GM20000 (cell line): ENCODE data around the gene WDHD1.
"Not testable (repeated sequence)": the region's sequence is repeated elsewhere in the genome, so short reads cannot be mapped to it uniquely, and the experiment has no call there.

ENCODE experiments used
- DNase-seq: peaks from one replicate; pipeline ENCODE4 v3.0.0; 2012; ENCODE audit warnings: low spot score
- CTCF ChIP-seq: IDR thresholded peaks from 2 replicates; pipeline ENCODE4 v1.5.1; 2012; ENCODE audit warnings: mild to moderate bottlenecking, control low read depth; ENCODE audit errors: extremely low read depth, missing control alignments

The WDHD1 gene

GRCh38 chr14:55045087-55045486, 18.2 kb upstream of the WDHD1 start:
- no peak for DNase-seq
- no peak for TF ChIP-seq CTCF

GRCh38 chr14:55043528-55043927, 16.6 kb upstream of the WDHD1 start:
- DNase-seq: no peak
- no peak for TF ChIP-seq CTCF

- no peak for TF ChIP-seq CTCF
- DNase-seq: no peak
These were observed 11.8 kb upstream of the WDHD1 start for GRCh38 chr14:55038708-55039107.

- DNase-seq: not testable (repeated sequence)
These were observed 11.1 kb upstream of the WDHD1 start for GRCh38 chr14:55037995-55038394.

GRCh38 chr14:55031190-55031589, 4.3 kb upstream of the WDHD1 start:
- DNase-seq: no peak
- TF ChIP-seq CTCF: no peak

- DNase-seq: no peak
- no peak for TF ChIP-seq CTCF
These were observed 1.6 kb upstream of the WDHD1 start for GRCh38 chr14:55028476-55028875.

- DNase-seq: no peak
- no peak for TF ChIP-seq CTCF
These were observed 1.2 kb upstream of the WDHD1 start for GRCh38 chr14:55028066-55028465.

- no peak for TF ChIP-seq CTCF
- no peak for DNase-seq
These were observed 482 bp downstream of the WDHD1 start for GRCh38 chr14:55026441-55026792.
